ENCODE results near the gene SEC14L6.

Gene SEC14L6

DNA sequence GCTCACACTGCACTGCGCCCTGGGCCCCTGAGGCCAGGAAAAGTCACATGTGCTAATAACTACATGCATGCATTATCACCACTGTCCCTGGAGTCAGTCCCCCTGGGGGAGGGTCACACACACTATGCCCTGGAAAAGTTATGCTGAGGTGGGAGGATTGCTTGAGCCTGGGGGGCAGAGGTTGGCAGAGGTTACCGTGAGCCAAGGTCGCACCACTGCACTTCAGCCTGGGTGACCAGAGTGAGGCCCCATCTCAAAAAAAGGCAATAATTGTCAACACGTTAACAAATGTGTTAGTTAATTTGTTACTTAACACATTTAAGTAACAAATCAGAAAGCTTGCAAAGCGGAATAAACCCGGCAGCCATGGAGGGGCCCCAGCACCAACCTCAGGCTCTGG lies 13.3 kb upstream of the SEC14L6 start:
- H3K23ac ChIP-seq (ENCODE audit: low read depth, low read length, poor library complexity), result no peak overlapping the region
- no peak overlapping the region for H4K8ac ChIP-seq (ENCODE audit: low read depth, low read length)
- peak overlapping the region; percentile 23 for H2AFZ ChIP-seq (ENCODE audit: low read length)
- no CpG with 5 or more reads among the region's 6 CpGs for WGBS, 2 donors (ENCODE audit: extremely low coverage in 2 of 2, insufficient read length in 2 of 2, insufficient replicate concordance in 1 of 2)
- H3K4me2 ChIP-seq (ENCODE audit: insufficient read depth, low read length, poor library complexity, severe bottlenecking), result no peak overlapping the region
- peak overlapping the region; percentile 93 for H2AK5ac ChIP-seq (ENCODE audit: low read depth, low read length)
- H3K4ac ChIP-seq (ENCODE audit: low read length), result no peak overlapping the region
- H2BK5ac ChIP-seq (ENCODE audit: low read length), result no peak overlapping the region
- H4K91ac ChIP-seq (ENCODE audit: low read depth, low read length, poor library complexity), result no peak overlapping the region
- no peak overlapping the region for H3K9ac ChIP-seq (ENCODE audit: low read depth, low read length, poor library complexity)
- peak overlapping the region; percentile 7 for H2BK12ac ChIP-seq (ENCODE audit: low read length)
- H2BK120ac ChIP-seq (ENCODE audit: low read depth, low read length), result no peak overlapping the region
- H3K9me3 ChIP-seq (replicated peaks in 1 of 2; ENCODE audit: control insufficient read depth in 2 of 2, insufficient read depth in 1 of 2, low read depth in 1 of 2, low read length in 2 of 2), result no peaks in the 10 kb centered on the region
- H3K36me3 ChIP-seq (replicated peaks in 1 of 2; ENCODE audit: control insufficient read depth in 2 of 2, insufficient read depth in 2 of 2, low read length in 2 of 2), result no peaks in the 10 kb centered on the region
- no peak overlapping the region for H2BK15ac ChIP-seq (ENCODE audit: low read length)
- no peak for DNase-seq (ENCODE audit: low spot score)
- no peaks in the 10 kb centered on the region for H3K27me3 ChIP-seq (ENCODE audit: control insufficient read depth in 3 of 3, insufficient read depth in 3 of 3, low read depth in 1 of 3, low read length in 3 of 3)
- peak overlapping the region; percentile 80 for H3K18ac ChIP-seq (ENCODE audit: low read length)
- H3K14ac ChIP-seq (ENCODE audit: low read length), result no peak overlapping the region
- peak overlapping the region in 1 of 2 donors; percentile 59 for H3K4me3 ChIP-seq (ENCODE audit: low read length in 2 of 2)
- H3K27ac ChIP-seq (replicated peaks; ENCODE audit: low read length), result no peak overlapping the region
- peaks cover 2 to 9% of the 10 kb centered on the region in 2 donors for H3K4me1 ChIP-seq (ENCODE audit: control insufficient read depth in 2 of 2, insufficient read depth in 1 of 2, low read depth in 1 of 2, low read length in 2 of 2)
- no peaks in the 10 kb centered on the region for H3K79me1 ChIP-seq (ENCODE audit: low read depth, low read length)

DNA sequence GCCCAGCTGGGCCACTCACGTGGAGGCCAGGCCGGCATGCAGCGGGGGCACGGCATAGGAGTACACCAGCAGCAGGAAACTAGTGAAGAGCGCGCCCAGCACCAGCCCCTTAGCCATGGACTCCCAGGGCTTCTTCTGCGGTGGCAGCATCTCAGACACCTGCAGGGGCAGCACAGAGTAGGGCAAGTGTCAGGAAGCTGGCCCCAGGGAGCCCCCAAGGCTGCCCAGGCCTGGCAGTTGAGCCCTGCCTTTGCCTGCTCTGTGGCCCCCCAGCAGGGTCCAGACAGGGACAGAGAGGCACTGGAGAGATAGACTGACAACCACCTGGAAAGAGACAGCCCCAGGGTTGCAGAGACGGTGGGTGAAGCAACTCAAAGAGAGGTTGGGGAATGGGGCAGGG lies 10.7 kb upstream of the SEC14L6 start:
- Histone ChIP-seq H3K27me3 (ENCODE audit: control insufficient read depth in 3 of 3, insufficient read depth in 3 of 3, low read depth in 1 of 3, low read length in 3 of 3) (no peaks in the 10 kb centered on the region), H2BK120ac (ENCODE audit: low read depth, low read length) (no peak overlapping the region), H3K4me2 (ENCODE audit: insufficient read depth, low read length, poor library complexity, severe bottlenecking) (no peak overlapping the region), H3K4me1 (ENCODE audit: control insufficient read depth in 2 of 2, insufficient read depth in 1 of 2, low read depth in 1 of 2, low read length in 2 of 2) (peaks cover 2 to 9% of the 10 kb centered on the region in 2 donors), H3K23ac (ENCODE audit: low read depth, low read length, poor library complexity) (peak overlapping the region; percentile 28), H3K9ac (ENCODE audit: low read depth, low read length, poor library complexity) (no peak overlapping the region), H3K79me1 (ENCODE audit: low read depth, low read length) (no peaks in the 10 kb centered on the region), H4K91ac (ENCODE audit: low read depth, low read length, poor library complexity) (no peak overlapping the region), H3K18ac (ENCODE audit: low read length) (peak overlapping the region; percentile 46), H2AK5ac (ENCODE audit: low read depth, low read length) (peak overlapping the region; percentile 32), H2AFZ (ENCODE audit: low read length) (no peak overlapping the region), H3K14ac (ENCODE audit: low read length) (no peak overlapping the region), H3K9me3 (replicated peaks in 1 of 2; ENCODE audit: control insufficient read depth in 2 of 2, insufficient read depth in 1 of 2, low read depth in 1 of 2, low read length in 2 of 2) (no peaks in the 10 kb centered on the region), H3K27ac (replicated peaks; ENCODE audit: low read length) (no peak overlapping the region), H3K4me3 (ENCODE audit: low read length in 2 of 2) (no peak overlapping the region), H2BK12ac (ENCODE audit: low read length) (no peak overlapping the region), H2BK15ac (ENCODE audit: low read length) (no peak overlapping the region), H3K4ac (ENCODE audit: low read length) (no peak overlapping the region), H4K8ac (ENCODE audit: low read depth, low read length) (no peak overlapping the region), H3K36me3 (replicated peaks in 1 of 2; ENCODE audit: control insufficient read depth in 2 of 2, insufficient read depth in 2 of 2, low read length in 2 of 2) (no peaks in the 10 kb centered on the region), H2BK5ac (ENCODE audit: low read length) (no peak overlapping the region)
- no peak for DNase-seq (ENCODE audit: low spot score)
- WGBS, 2 donors (ENCODE audit: extremely low coverage in 2 of 2, insufficient read length in 2 of 2, insufficient replicate concordance in 1 of 2), result no CpG with 5 or more reads among the region's 8 CpGs

DNA sequence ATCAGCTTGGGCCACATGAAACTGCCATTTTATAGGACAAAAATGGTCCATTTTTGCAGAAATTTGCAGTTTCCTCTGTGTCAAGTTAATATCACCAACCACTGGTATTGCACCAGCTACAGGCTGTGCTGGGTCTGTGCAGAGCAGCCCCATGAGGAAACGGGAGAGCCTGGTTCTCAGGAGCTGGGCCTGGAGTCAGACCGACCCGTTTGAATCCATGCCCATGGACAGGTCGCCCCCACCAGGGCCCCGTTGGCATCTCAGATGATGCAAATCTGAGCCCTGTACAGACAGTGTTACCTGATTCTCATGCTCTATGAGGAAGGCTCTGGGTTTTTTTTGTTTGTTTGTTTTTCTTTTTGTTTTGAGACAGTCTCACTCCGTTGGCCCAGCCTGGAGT lies 9.8 kb upstream of the SEC14L6 start:
- no peak overlapping the region for H3K4ac ChIP-seq (ENCODE audit: low read length)
- H3K18ac ChIP-seq (ENCODE audit: low read length), result no peak overlapping the region
- H3K4me3 ChIP-seq (ENCODE audit: low read length in 2 of 2), result no peak overlapping the region
- H4K91ac ChIP-seq (ENCODE audit: low read depth, low read length, poor library complexity), result no peak overlapping the region
- no peaks in the 10 kb centered on the region for H3K79me1 ChIP-seq (ENCODE audit: low read depth, low read length)
- no peak overlapping the region for H2AFZ ChIP-seq (ENCODE audit: low read length)
- H2BK15ac ChIP-seq (ENCODE audit: low read length), result no peak overlapping the region
- no peak for DNase-seq (ENCODE audit: low spot score)
- no peaks in the 10 kb centered on the region for H3K36me3 ChIP-seq (replicated peaks in 1 of 2; ENCODE audit: control insufficient read depth in 2 of 2, insufficient read depth in 2 of 2, low read length in 2 of 2)
- no peak overlapping the region for H3K4me2 ChIP-seq (ENCODE audit: insufficient read depth, low read length, poor library complexity, severe bottlenecking)
- no peaks in the 10 kb centered on the region for H3K27me3 ChIP-seq (ENCODE audit: control insufficient read depth in 3 of 3, insufficient read depth in 3 of 3, low read depth in 1 of 3, low read length in 3 of 3)
- no peak overlapping the region for H3K9ac ChIP-seq (ENCODE audit: low read depth, low read length, poor library complexity)
- H2BK12ac ChIP-seq (ENCODE audit: low read length), result no peak overlapping the region
- no peak overlapping the region for H2BK5ac ChIP-seq (ENCODE audit: low read length)
- WGBS, 2 donors (ENCODE audit: extremely low coverage in 2 of 2, insufficient read length in 2 of 2, insufficient replicate concordance in 1 of 2), result no CpG with 5 or more reads among the region's 6 CpGs
- no peak overlapping the region for H2AK5ac ChIP-seq (ENCODE audit: low read depth, low read length)
- H3K14ac ChIP-seq (ENCODE audit: low read length), result no peak overlapping the region
- no peaks in the 10 kb centered on the region for H3K9me3 ChIP-seq (replicated peaks in 1 of 2; ENCODE audit: control insufficient read depth in 2 of 2, insufficient read depth in 1 of 2, low read depth in 1 of 2, low read length in 2 of 2)
- no peak overlapping the region for H2BK120ac ChIP-seq (ENCODE audit: low read depth, low read length)
- H3K27ac ChIP-seq (replicated peaks; ENCODE audit: low read length), result no peak overlapping the region
- no peak overlapping the region for H3K23ac ChIP-seq (ENCODE audit: low read depth, low read length, poor library complexity)
- peaks cover under 1 to 7% of the 10 kb centered on the region in 2 donors for H3K4me1 ChIP-seq (ENCODE audit: control insufficient read depth in 2 of 2, insufficient read depth in 1 of 2, low read depth in 1 of 2, low read length in 2 of 2)
- H4K8ac ChIP-seq (ENCODE audit: low read depth, low read length), result no peak overlapping the region

GRCh38 chr22:30555282-30556210 lies 9.0 kb upstream of the SEC14L6 start:
- no peak for DNase-seq (ENCODE audit: low spot score)
- H2BK15ac ChIP-seq (ENCODE audit: low read length), result no peak overlapping the region
- no peaks in the 10 kb centered on the region for H3K9me3 ChIP-seq (replicated peaks in 1 of 2; ENCODE audit: control insufficient read depth in 2 of 2, insufficient read depth in 1 of 2, low read depth in 1 of 2, low read length in 2 of 2)
- peak overlapping the region; percentile 64 for H3K18ac ChIP-seq (ENCODE audit: low read length)
- no peak overlapping the region for H3K14ac ChIP-seq (ENCODE audit: low read length)
- no peak overlapping the region for H3K4ac ChIP-seq (ENCODE audit: low read length)
- peak overlapping the region; percentile 41 for H2BK12ac ChIP-seq (ENCODE audit: low read length)
- H3K4me3 ChIP-seq (ENCODE audit: low read length in 2 of 2), result peak overlapping the region in 1 of 2 donors; percentile 13
- H3K27me3 ChIP-seq (ENCODE audit: control insufficient read depth in 3 of 3, insufficient read depth in 3 of 3, low read depth in 1 of 3, low read length in 3 of 3), result no peaks in the 10 kb centered on the region
- no CpG with 5 or more reads among the region's 73 CpGs for WGBS, 2 donors (ENCODE audit: extremely low coverage in 2 of 2, insufficient read length in 2 of 2, insufficient replicate concordance in 1 of 2)
- no peaks in the 10 kb centered on the region for H3K36me3 ChIP-seq (replicated peaks in 1 of 2; ENCODE audit: control insufficient read depth in 2 of 2, insufficient read depth in 2 of 2, low read length in 2 of 2)
- H3K4me1 ChIP-seq (ENCODE audit: control insufficient read depth in 2 of 2, insufficient read depth in 1 of 2, low read depth in 1 of 2, low read length in 2 of 2), result peaks cover 0 to 4% of the 10 kb centered on the region in 2 donors
- H2BK120ac ChIP-seq (ENCODE audit: low read depth, low read length), result no peak overlapping the region
- H2AK5ac ChIP-seq (ENCODE audit: low read depth, low read length), result peak overlapping the region; percentile 70
- H4K91ac ChIP-seq (ENCODE audit: low read depth, low read length, poor library complexity), result no peak overlapping the region
- no peak overlapping the region for H3K4me2 ChIP-seq (ENCODE audit: insufficient read depth, low read length, poor library complexity, severe bottlenecking)
- H3K23ac ChIP-seq (ENCODE audit: low read depth, low read length, poor library complexity), result peak overlapping the region; percentile 77
- H3K79me1 ChIP-seq (ENCODE audit: low read depth, low read length), result no peaks in the 10 kb centered on the region
- H4K8ac ChIP-seq (ENCODE audit: low read depth, low read length), result peak overlapping the region; percentile 17
- H3K9ac ChIP-seq (ENCODE audit: low read depth, low read length, poor library complexity), result no peak overlapping the region
- H2BK5ac ChIP-seq (ENCODE audit: low read length), result no peak overlapping the region
- no peak overlapping the region for H2AFZ ChIP-seq (ENCODE audit: low read length)
- no peak overlapping the region for H3K27ac ChIP-seq (replicated peaks; ENCODE audit: low read length)

Data from neuronal stem cell (in vitro differentiated cells).